Measurements from ENCODE around the gene ADIG.

- TF ChIP-seq CTCF (IDR thresholded peaks at IDR 0.05 in 8 of 11, conservative IDR thresholded peaks at IDR 0.05 in 3 of 11) = no peak
- TF ChIP-seq POLR2A (IDR thresholded peaks at IDR 0.05) = no peak
- TF ChIP-seq POLR2AphosphoS5 (IDR thresholded peaks at IDR 0.05) = no peak
Observed at GRCh38 chr20:38566036-38566598, 14.9 kb upstream of the ADIG start.

Data from spleen (tissue), 7 donors.